Smooth muscle cell of the brain vasculature (primary cell): ENCODE data around the gene FERMT3.

Experiments used
- DNase-seq: peaks from one replicate; pipeline ENCODE4 v3.0.0-alpha.2; 2012; ENCODE audit warnings: low read depth, low spot score

FERMT3 gene

DNA sequence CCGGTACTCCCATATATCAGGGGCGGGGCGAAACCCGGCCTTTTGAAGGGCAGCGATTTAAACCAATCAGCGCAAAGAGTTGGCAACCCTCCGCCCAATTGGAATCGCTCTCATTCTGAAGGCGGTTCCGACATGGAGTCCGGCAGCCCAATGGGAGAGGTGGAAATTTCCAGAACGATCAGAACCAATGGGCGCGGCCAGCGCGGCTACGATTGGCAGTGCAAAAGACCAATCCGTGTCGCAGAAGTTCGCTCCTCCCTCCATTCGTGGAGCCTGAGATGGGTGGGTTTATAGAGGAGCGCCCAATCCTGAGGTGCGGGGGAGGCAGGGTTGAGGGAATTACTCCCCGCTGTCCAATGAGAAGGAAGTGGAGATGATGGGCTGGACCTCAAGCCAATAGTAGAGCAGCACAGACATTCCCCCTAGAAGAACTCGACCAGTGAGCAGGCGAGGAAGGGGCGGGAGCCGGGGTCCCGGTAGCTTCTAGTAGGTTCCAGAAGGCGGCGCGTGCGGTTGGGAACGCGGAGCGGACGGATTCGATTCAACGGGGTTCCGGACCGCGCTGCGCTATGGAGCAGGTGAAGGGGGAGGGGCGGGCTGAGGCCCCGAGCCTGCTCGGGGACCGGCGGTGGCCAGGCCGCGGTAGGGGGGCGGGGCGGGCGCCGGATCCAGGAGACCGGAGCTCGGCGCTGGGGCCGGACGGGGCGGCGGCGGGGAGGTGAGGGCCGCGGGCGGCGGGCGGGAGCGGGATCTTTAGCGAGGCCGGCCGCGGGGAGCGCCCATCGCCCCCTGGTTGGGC lies 20.6 kb upstream of the FERMT3 start, which contains the start of gene STIP1:
TSS of gene STIP1 (plus strand) at position 479 of the 799 bp plus-strand sequence. CDS start at position 570, 91 bp downstream.
- DNase-seq, result peak; percentile 100

- DNase-seq, result no peak
Measured at GRCh38 chr11:64186492-64187165, 19.9 kb upstream of the FERMT3 start.

DNA sequence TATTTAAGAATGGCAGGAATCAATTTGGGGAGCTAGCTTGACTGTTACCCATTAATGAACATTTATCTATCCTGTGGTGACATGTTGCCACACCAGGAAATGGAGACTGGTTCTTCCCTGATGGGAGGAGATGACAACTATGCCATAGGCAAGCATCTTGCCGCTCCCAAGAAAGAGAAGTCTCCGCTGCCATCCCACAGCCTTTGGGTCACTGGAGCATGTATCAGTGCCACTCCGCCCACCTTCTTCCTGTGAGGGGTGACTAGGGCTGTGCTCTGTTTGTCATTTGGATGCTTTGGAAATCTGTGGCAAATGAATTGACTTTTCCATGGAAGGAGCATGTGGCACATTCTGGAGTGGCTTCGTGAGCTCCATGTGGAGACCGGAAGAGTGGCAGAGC lies 14.1 kb upstream of the FERMT3 start:
- no peak for DNase-seq

- DNase-seq, result no peak
Measured at GRCh38 chr11:64196626-64197025, 9.9 kb upstream of the FERMT3 start.

GRCh38 chr11:64198511-64198910 lies 8.0 kb upstream of the FERMT3 start:
- no peak for DNase-seq

- DNase-seq, result no peak
Measured at GRCh38 chr11:64201543-64201942, 5.0 kb upstream of the FERMT3 start.

DNA sequence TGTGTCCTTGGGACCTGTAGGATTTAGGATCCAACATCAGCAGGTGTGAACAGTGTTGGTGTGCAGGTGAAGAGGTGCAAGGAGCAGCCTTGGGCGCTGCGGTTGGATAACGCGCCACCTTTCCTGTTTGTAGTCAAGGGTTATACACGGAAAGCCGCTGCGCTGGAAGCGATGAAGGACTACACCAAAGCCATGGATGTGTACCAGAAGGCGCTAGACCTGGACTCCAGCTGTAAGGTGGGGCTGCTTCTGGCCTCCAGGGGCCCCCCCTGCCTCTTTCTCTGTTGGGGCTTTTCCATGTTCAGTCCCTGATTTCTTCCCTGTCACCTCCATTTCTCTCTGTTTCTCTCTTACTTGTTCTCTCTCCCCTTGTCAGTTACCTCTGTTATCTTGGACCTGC lies 3.5 kb upstream of the FERMT3 start:
- no peak for DNase-seq

DNA sequence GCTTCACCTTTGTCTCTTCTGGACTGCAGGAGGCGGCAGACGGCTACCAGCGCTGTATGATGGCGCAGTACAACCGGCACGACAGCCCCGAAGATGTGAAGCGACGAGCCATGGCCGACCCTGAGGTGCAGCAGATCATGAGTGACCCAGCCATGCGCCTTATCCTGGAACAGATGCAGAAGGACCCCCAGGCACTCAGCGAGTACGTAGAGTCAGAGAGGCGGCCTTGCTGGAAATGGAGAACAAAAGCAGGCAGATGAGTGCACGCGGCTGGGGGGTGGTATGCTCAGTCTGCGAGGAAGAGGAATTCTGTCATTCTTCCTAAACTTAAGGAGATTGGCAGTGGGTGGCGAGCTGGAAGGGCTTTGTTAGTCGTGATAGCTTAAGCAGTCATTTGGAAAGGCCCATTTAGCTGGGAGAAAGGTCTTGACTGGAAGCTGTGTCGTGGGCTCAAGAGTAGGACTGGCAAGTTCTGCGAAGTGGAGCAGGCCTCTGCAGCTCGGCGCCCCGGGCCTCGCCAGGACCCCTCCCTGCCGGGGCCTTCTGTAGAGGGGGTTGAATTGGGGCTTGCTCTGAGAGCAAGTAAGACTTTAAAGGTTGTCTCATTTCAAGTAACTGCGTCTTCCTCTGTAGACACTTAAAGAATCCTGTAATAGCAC lies 3.0 kb upstream of the FERMT3 start:
- DNase-seq, result no peak

DNA sequence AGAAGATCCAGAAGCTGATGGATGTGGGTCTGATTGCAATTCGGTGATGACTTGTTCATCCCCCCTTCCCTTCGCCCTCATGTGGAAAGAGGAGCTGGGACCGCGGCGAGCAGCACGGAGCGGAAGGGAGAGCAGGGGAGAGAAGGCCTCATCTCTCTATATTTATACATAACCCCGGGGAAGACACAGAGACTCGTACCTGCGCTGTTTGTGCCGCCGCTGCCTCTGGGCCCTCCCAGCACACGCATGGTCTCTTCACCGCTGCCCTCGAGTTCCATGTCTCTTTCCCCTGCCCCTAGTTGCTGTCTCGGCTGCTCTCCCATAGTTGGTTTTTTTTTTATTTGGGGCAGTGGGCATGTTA lies 2.5 kb upstream of the FERMT3 start:
- no peak for DNase-seq

- peak; percentile 95 for DNase-seq
Measured at GRCh38 chr11:64204464-64204989, 2.0 kb upstream of the FERMT3 start.

GRCh38 chr11:64207256-64208085 lies 950 bp downstream of the FERMT3 start:
- peak; percentile 24 for DNase-seq

DNA sequence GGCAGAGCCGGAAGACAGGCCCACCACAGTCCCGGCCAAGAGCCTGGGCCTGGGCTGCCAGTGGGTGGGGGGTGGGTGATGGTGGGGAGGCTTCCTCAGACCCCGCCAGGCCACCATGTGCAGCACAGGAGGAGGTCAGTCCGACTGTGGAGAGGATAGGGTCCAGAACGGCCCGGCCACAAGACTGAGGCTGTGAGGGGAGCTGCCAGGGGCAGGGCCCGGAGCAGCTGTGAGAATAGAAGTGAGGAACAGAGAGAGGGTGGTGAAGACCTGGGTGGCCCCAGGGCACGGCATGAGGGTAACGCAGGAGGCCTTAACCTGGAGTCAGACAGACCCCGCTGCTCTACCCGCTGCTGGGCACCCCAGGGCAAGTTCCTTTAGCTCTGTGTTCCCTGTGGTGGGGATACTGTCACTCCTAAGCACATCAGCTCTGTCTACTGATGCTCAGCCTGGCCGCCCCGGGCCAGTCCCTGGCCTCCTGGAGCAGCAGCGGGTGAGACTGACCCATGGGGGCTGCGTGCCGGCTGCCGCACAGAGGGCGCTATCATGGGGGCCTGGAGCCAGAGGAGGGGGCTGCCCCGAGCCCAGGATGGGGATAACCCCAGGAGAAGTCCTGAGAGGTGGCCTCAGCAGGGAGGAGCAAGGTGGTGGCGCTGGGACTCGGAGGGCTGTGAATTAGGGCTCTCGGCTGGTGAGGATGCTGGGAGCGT lies 1.7 kb downstream of the FERMT3 start:
- DNase-seq, result no peak

DNA sequence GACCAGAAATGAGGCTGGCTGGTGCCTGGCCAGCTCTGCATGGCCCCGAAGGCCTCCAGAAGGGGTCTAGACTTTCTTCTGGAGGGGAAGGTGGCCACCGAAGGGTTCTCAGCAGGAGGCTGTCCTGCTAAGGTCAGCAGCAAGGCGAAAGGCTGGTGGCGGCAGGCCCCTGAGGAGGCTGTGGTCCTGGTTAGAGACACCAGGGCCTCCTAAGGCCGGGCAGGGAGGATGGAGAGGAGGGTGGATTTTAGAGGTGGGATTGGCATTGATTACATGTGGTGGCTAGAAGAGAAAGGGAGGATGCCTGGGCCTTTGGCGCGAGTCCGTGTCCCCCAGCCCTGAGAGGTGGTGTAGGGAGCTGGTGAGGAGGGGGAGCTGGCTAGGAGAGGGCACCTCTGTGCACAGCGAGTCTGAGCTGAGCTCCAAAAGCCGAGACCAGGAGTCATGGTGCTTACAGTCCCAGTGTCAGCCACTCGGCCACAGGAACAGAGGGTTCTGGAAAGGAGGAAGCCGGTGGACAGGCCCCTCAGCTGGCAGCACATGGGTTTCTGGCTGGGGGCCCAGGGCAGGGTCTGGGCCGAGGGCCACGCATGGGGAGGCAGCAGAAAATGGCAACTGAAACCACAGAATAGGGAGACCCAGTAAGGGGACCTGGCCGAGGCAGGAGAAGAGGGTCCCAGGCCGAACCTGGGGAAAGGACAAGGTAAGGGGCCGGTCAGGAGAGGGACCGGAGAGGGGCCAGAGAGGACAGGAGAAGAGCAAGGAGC lies 2.5 kb downstream of the FERMT3 start:
- DNase-seq, result no peak

GRCh38 chr11:64209563-64209843 lies 3.0 kb downstream of the FERMT3 start:
- DNase-seq, result no peak

DNA sequence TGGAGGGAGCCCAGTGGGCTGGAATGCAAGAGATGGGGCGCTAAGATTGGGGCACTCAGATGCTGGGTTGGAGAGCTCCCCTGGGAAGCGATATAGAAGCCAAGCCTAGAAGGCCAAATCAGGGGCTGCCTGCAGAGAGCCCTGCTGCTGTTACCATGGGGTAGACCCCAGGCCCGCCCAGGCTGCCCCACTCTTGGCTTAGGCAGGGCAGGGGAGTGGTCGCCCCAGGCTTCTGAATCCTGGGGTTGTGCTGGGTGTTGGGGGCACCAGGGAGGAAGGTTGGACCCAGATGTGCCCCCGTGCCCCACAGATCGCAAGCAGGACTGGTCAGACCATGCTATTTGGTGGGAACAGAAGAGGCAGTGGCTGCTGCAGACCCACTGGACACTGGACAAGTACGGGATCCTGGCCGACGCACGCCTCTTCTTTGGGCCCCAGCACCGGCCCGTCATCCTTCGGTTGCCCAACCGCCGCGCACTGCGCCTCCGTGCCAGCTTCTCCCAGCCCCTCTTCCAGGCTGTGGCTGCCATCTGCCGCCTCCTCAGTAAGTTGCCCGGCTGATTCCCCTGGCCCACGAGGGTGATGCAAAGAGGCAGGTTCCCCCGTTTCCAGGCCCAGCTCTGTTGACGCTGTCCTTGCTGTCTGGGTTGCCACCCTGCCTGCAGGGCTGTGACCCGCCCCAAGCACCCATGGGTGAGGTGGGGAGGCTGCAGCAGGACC lies 3.9 kb downstream of the FERMT3 start:
- no peak for DNase-seq

- DNase-seq, result no peak
Measured at GRCh38 chr11:64211181-64211872, 4.8 kb downstream of the FERMT3 start.

DNA sequence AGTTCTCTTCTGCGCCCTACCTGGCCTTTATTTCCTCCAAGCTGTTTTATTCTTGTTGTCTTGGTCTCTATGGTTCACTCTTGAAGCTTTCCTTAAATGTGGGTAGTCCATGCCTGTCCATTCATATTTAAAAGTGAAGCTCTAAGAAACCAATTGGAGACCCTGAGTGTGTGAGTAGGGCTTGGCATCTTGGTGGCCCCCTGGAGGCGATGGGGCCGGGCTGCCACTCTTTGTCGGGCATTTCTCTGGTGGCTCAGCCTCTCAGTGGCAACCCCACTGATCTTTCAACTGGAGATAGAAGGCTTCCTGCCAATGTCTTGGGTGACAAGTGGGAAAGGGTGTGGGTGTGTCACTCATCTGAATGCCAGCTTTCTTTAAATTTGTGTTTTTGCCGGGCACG lies 10.4 kb downstream of the FERMT3 start:
- no peak for DNase-seq

DNA sequence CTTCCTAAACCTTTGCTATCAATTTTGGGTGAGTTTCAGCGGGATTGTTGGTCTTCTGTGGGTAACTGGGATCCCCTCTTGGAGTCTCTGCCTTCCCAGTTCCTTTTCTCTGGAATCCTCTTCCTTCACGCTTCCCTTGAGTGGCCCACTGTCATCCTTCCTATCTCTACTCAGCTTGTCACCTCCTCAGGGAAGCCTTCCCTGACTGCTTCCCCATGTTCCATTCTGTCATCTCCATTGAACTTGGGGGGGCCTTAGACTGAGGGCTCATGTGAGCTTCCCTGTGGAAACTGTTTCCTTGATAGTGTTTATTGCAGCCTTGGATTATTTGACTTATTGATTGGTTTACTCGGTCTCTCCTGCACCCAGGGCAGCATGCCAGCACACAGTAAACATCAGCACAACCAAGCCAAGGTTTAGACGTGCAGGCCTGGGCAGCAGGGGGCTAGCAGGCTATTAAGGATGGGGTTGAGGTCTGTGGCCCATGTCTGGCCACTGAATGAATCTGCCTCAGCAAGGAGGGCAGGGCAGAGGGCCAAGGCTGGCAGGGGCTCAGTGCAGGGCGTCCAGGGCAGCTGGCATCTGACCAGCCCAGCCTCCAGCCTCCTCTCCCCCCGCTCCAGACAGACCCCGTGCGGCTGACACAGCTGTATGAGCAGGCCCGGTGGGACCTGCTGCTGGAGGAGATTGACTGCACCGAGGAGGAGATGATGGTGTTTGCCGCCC lies 12.3 kb downstream of the FERMT3 start:
- no peak for DNase-seq

DNA sequence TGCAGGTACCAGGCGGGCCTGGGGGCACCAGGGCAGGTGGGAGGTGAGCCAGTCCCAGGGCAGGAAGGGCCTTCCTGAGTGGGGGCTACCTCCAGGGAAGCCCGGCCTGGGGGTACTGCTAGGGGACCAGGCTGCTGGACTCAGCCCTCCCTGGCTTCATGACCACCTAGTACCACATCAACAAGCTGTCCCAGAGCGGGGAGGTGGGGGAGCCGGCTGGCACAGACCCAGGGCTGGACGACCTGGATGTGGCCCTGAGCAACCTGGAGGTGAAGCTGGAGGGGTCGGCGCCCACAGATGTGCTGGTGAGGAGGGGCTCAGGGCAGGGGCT lies 12.8 kb downstream of the FERMT3 start:
- no peak for DNase-seq
